DOHH2 (cell line): Measurements from ENCODE around the gene TFR2.

Experiments used
- CTCF ChIP-seq: fragments of 200-600 bp; sonication (generic); IDR thresholded peaks from one replicate; pipeline ENCODE4 v1.5.1; 2014; ENCODE audit warnings: antibody characterized with exemption, mild to moderate bottlenecking, low read depth, low read length; ENCODE audit not compliant: poor library complexity, severe bottlenecking
- EZH2phosphoT487 ChIP-seq: fragments of 200-600 bp; sonication (generic); IDR thresholded peaks from 2 replicates; pipeline ENCODE4 v1.6.1; 2017; ENCODE audit warnings: borderline replicate concordance, mild to moderate bottlenecking, antibody characterized with exemption, low read length, moderate library complexity, mixed read lengths

- peak; percentile 11 for TF ChIP-seq CTCF
- no peak for TF ChIP-seq EZH2phosphoT487
These were observed 68.9 kb downstream of the TFR2 start for GRCh38 chr7:100572281-100572948.
